Kasumi-1 (cell line): Measurements from ENCODE around the gene ARHGAP9.
"Not testable (repeated sequence)": the region's sequence is repeated elsewhere in the genome, so short reads cannot be mapped to it uniquely, and the experiment has no call there.

Experiments used
- DNase-seq, 2 experiments: peaks; one replicate each; lab custom pipeline; 2025; lab: John Stamatoyannopoulos, UW

Gene ARHGAP9

DNA sequence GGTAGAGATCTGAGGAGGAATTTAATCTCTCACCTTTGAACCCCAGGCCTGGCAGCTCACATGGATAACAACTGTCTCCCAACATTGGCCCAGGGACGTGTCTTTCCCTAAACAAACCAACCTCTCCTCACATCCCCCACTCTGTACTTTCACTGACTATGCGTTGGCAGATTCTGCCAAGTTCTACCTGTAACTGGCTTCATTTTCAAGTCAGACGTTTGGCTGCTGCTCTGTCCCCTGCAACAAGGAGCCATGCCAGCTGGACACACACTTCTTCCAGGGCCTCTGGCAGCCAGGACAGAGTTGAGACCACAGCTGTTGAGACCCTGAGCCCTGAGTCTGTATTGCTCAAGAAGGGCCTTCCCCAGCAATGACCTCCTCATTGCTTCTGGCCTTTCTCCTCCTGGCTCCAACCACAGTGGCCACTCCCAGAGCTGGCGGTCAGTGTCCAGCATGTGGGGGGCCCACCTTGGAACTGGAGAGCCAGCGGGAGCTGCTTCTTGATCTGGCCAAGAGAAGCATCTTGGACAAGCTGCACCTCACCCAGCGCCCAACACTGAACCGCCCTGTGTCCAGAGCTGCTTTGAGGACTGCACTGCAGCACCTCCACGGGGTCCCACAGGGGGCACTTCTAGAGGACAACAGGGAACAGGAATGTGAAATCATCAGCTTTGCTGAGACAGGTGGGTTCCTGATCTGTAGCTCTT, 45.0 kb downstream of the ARHGAP9 start, which contains the start of gene INHBC:
INHBC (plus strand) TSS at position 268 of the 707 bp plus-strand sequence; CDS start at position 371, 103 bp downstream.
- DNase-seq: no peak

DNA sequence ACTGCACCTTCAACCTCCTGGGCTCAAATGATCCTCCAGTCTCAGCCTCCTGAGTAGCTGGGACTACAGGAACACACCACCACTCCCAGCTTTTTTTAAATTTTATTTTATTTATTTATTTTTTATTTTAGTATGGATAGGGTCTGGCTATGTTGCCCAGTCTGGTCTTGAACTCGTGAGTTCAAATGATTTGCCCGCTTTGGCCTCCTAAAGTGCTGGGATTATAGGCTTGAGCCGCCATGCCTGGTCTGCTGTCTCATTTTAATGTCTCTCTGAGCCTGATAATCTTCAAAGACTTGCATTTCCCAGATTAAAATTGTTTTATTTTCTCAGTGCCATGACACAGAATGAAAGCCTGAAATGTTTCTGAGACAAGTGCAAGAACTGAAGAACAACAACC, 46.3 kb downstream of the ARHGAP9 start:
- no peak for DNase-seq

DNA sequence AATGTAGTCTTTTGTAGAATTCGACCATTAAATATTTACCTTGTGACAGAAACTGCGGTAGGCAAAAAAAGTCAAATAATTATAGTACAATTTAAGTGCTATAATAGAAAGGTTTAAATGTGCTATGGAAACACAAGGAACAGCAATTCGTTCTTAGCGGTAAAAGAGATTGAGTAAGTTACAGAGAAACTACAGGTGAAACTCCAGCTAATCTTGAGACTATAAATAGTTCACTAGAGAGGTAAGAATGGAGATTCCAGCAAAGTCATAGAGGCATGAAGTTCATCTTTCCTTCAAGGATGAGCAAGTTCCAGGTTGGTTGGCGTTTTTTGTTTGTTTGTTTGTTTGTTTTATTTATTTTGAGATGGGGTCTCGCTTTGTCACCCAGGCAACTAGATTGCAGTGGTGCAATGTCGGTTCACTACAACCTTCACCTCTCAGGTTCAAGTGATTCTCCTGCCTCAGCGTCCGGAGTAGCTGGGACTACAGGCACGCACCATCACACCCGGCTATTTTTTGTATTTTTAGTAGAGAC, 47.9 kb downstream of the ARHGAP9 start:
- DNase-seq: no peak

DNA sequence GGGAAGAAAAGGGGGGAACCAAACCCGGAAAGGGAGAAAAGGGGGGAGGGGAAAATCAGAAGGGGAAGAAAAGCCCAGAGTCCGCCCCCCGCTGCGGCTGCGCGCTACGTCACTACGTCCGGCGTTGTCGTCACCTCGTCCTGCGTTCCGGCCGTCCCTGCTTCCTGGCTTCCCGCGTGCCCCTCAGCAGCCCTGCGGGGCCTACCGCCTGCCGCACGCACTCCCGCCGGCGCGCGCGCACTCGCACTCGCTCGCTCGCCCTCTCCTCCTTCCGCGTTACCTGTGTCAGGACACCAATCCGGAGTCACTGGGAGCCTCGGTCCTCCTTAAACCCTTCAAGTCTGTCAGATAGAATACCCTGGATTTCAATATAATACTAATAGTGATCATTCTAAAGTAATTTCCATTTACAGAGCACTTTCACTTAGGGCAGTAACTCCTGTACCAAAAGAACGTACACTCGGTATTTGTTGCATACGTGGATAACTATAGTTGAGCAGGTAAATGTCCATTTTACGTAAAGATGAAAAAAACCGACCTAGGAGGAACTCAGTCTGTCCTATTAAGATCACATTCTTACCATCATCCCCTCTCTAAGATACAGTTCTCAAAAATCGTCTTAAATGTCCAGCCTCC, 48.6 kb downstream of the ARHGAP9 start, which contains the start of gene R3HDM2:
R3HDM2 (minus strand) TSS at position 113 of the 636 bp plus-strand sequence. CDS start 120,615 bp downstream, outside the sequence.
- DNase-seq: peak; percentile 97

- peak; percentile 37 to 47 for DNase-seq
Observed at GRCh38 chr12:57430112-57430930, 49.3 kb downstream of the ARHGAP9 start.

DNA sequence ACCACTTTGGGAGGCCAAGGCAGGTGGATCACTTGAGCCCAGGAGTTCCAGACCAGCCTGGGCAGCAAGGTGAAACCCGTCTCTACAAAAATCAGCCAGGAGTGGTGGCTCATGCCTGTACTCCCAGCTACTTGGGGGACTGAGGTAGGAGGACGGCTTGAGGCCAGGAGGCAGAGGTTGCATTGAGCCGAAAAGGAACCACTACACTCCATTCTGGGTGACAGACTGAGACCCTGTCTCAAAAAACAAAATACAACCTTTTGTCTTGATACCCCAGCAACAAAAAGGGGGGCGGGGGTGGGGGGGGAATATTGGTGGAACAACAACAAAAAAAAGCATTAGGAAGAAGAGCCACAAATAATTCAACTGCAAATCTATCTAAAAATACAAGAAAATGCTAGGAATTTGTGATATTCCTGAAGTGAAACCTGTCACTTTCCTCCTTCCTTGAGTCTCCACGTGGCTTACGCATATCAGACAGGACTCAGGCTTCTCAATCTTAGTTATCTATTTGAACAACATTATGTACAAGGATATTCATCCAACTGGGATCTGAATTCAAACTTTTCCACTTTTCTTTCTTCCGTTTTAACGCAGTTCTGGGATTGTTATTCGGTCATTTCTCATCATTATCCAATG, 50.1 kb downstream of the ARHGAP9 start:
- DNase-seq: peak in 1 of 2 experiments; percentile 41

DNA sequence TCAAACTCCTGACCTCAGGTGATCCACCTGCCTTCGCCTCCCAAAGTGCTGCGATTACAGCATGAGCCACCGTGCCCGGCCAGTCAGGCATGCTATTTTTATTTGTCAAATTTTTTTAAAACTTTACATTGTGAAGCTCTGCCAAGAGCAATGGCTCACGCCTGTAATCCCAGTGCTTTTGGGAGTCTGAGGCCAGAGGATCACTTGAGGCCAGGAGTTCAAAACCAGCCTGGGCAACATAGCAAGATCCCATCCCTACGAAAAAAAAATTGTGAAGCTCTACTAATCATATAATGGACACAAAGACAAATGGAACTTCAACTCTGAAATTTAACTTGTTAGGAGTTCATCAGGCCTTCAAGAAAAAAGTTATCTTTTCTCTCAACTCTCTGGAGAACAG, 50.7 kb downstream of the ARHGAP9 start:
- no peak for DNase-seq

DNA sequence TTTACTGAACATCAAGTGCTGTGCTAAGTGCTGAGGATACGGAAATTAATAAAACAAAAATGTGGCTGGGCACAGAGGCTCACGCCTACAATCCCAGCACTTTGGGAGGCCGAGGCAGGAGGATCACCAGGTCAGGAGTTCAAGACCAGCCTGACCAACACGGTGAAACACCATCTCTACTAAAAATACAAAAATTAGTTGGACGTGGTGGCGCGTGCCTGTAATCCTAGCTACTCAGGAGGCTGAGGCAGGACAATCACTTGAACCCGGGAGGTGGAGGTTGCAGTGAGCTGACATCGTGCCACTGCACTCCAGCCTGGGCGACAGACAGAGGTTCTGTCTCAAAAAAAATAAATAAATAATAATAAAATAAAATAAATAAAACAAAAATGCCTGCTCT, 52.7 kb downstream of the ARHGAP9 start:
- DNase-seq: not testable (repeated sequence)
